ENCODE measurements around the gene SLC8A2. TPM values are rescaled to one million over a fixed set of nuclear protein-coding genes. Genes with fewer than 3 reads are reported as not detected.

Gene SLC8A2
- total and polyA plus RNA-seq, 2 of the 8 experiments (the other 6 are each of a cell fraction or from before 2014, with no cell fraction given): 7.3 to 12.4 TPM

DNA sequence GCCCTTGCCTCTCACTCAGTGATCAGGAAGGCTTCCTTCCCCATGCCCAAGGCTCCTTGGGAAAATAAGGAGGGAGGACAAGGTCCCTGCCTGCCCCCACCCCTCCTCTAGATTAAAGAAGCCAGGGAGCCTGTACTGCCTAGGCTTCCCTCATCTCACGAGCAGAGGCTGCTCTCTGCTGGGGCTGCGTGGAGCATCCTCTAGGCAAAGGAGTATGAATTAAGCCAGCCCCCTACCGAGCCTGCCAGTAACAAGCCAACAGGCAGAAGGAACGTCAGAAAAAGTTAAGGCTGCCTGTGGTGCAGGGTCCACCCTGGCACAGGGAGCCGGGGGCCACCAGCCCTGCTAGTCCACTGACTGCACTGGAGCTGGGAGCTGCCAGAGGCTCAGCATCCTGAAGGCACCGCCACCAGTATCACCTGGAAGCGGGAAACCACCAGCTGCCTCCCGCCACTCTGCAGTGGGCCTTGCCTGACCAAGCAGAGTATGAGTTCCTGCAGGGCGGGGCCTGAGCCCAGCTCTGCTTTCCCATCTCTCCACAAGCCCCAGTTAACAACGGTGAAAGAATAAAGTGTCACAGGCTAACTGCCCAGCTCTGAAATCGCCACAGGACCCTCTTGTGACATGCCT is 36.3 kb upstream of the SLC8A2 start:
- TF ChIP-seq EP300 (IDR thresholded peaks at IDR 0.05; ENCODE audit: borderline replicate concordance in 1 of 2, low read depth in 2 of 2, low read length in 2 of 2): no peak
- peak; percentile 47 to 53 for TF ChIP-seq RAD21 (IDR thresholded peaks at IDR 0.05 in 1 of 2, conservative IDR thresholded peaks at IDR 0.05 in 1 of 2; ENCODE audit: low read depth in 2 of 2, low read length in 2 of 2)
- TF ChIP-seq ASH2L (IDR thresholded peaks at IDR 0.05; ENCODE audit: low read length): no peak
- TF ChIP-seq, protein P1, sequence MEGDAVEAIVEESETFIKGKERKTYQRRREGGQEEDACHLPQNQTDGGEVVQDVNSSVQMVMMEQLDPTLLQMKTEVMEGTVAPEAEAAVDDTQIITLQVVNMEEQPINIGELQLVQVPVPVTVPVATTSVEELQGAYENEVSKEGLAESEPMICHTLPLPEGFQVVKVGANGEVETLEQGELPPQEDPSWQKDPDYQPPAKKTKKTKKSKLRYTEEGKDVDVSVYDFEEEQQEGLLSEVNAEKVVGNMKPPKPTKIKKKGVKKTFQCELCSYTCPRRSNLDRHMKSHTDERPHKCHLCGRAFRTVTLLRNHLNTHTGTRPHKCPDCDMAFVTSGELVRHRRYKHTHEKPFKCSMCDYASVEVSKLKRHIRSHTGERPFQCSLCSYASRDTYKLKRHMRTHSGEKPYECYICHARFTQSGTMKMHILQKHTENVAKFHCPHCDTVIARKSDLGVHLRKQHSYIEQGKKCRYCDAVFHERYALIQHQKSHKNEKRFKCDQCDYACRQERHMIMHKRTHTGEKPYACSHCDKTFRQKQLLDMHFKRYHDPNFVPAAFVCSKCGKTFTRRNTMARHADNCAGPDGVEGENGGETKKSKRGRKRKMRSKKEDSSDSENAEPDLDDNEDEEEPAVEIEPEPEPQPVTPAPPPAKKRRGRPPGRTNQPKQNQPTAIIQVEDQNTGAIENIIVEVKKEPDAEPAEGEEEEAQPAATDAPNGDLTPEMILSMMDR (IDR thresholded peaks at IDR 0.05; ENCODE audit: control extremely low read depth in 1 of 3, insufficient read depth in 1 of 3, low read depth in 1 of 3, low read length in 3 of 3): peak; percentile 13 to 28 (median 25); a peak in 3 of 4 replicates
- no peak for TF ChIP-seq CHD2 (IDR thresholded peaks at IDR 0.05; ENCODE audit: low read length)
- peaks cover 3 to 69% of the 10 kb centered on the region in 2 experiments; a peak in 2 of 4 replicates for H3K79me2 ChIP-seq (ENCODE audit: control insufficient read depth in 1 of 2, insufficient read depth in 2 of 2, low read length in 2 of 2)
- H3K27me3 ChIP-seq (replicated peaks in 1 of 4; ENCODE audit: control insufficient read depth in 3 of 4, extremely low read depth in 1 of 4, insufficient read depth in 3 of 4, low read length in 3 of 4): no peaks in the 10 kb centered on the region
- no peaks in the 10 kb centered on the region for H3K23me2 ChIP-seq (ENCODE audit: low read depth, low read length)
- H3K4me1 ChIP-seq (replicated peaks in 1 of 4; ENCODE audit: control insufficient read depth in 3 of 4, insufficient read depth in 4 of 4, low read length in 3 of 4): peaks cover 0 to 8% (median under 1%) of the 10 kb centered on the region in 4 experiments; a peak in 4 of 7 replicates
- H3K18ac ChIP-seq (ENCODE audit: extremely low read depth, low read length): no peak overlapping the region
- DNase-seq (ENCODE audit: low read depth in 1 of 2, low spot score in 2 of 2) (no peak), FAIRE-seq (no peak)
- no peak overlapping the region for H4K5ac ChIP-seq (ENCODE audit: insufficient read length, low read depth, low read length)
- no peak overlapping the region for H3K4me2 ChIP-seq (ENCODE audit: insufficient read depth in 1 of 2, low read depth in 2 of 2, low read length in 2 of 2)
- POLR2A ChIA-PET (ENCODE audit: partially characterized antibody): interaction anchor here (0.7 to 2.7 kb wide), 4 partner anchors 8 to 75 kb away, joined by 3 to 8 read pairs (median 4); no protein-coding TSS in a partner anchor
- no peak overlapping the region; a peak in 2 of 7 replicates for H3K9ac ChIP-seq (replicated peaks in 1 of 4; ENCODE audit: extremely low read depth in 1 of 4, low read depth in 3 of 4, low read length in 3 of 4)
- no peak overlapping the region; the same call in 1 of the 2 replicates for H2BK5ac ChIP-seq (ENCODE audit: low read depth, low read length)
- H3K27ac ChIP-seq (ENCODE audit: low read depth, low read length): peak overlapping the region; percentile 22; the same call in 1 of the 2 replicates
- no peaks in the 10 kb centered on the region for H3K9me3 ChIP-seq (ENCODE audit: insufficient read depth in 2 of 2, low read depth in 1 of 2, low read length in 1 of 2)
- H3K14ac ChIP-seq (ENCODE audit: insufficient read length): no peak overlapping the region
- H4K8ac ChIP-seq (ENCODE audit: extremely low read depth, insufficient read depth, low read length): no peak overlapping the region
- H2BK20ac ChIP-seq (ENCODE audit: low read length): no peak overlapping the region
- CTCF ChIA-PET (ENCODE audit: partially characterized antibody): interaction anchor here (0.8 to 3.0 kb wide), 10 partner anchors 12 to 205 kb away, joined by 3 to 10 read pairs (median 4); partner anchors contain the start of gene KPTN
- H2BK12ac ChIP-seq (ENCODE audit: low read depth, low read length): no peak overlapping the region
- peaks cover 28% of the 10 kb centered on the region for H3K79me1 ChIP-seq (ENCODE audit: low read depth, low read length)
- no peaks in the 10 kb centered on the region for H3K36me3 ChIP-seq (ENCODE audit: control insufficient read depth in 2 of 4, insufficient read depth in 4 of 4, low read length in 3 of 4)
- H2AFZ ChIP-seq (ENCODE audit: low read length): no peak overlapping the region
- H2BK120ac ChIP-seq (replicated peaks; ENCODE audit: low read depth, low read length): no peak overlapping the region
- H3K23ac ChIP-seq (ENCODE audit: insufficient read length): no peak overlapping the region
- H3K4ac ChIP-seq (replicated peaks; ENCODE audit: insufficient read length, low read depth, low read length): no peak overlapping the region
- H3K56ac ChIP-seq (replicated peaks; ENCODE audit: insufficient read length, low read depth, low read length): no peak overlapping the region
- H2BK15ac ChIP-seq (ENCODE audit: low read length): no peak overlapping the region
- peaks cover 9 to 11% of the 10 kb centered on the region in 2 experiments for H4K20me1 ChIP-seq (replicated peaks in 1 of 2; ENCODE audit: control insufficient read depth in 1 of 2, insufficient read depth in 2 of 2, low read length in 2 of 2)
- 71% methylated on average over 11 of the region's 11 CpGs; no CpG with 5 or more reads in 1 of the 2 experiments for WGBS, 2 experiments (ENCODE audit: extremely low coverage in 1 of 2, insufficient coverage in 1 of 2, insufficient read length in 1 of 2, insufficient replicate concordance in 2 of 2, low coverage in 1 of 2, low lambda C conversion rate in 2 of 2, missing lambda C conversion rate in 1 of 2)
- no peak overlapping the region for H3K4me3 ChIP-seq (ENCODE audit: extremely low read depth in 1 of 4, insufficient read depth in 2 of 4, low read depth in 3 of 4, low read length in 4 of 4)
- H2AK5ac ChIP-seq (ENCODE audit: low read depth, low read length): no peak overlapping the region
- H4K91ac ChIP-seq (replicated peaks; ENCODE audit: insufficient read length, low read length): no peak overlapping the region
